ENCODE data around the gene ZEB2.
A peak's percentile ranks its signal among the peaks of the same experiment; 100 is the strongest.

The ZEB2 gene

DNA sequence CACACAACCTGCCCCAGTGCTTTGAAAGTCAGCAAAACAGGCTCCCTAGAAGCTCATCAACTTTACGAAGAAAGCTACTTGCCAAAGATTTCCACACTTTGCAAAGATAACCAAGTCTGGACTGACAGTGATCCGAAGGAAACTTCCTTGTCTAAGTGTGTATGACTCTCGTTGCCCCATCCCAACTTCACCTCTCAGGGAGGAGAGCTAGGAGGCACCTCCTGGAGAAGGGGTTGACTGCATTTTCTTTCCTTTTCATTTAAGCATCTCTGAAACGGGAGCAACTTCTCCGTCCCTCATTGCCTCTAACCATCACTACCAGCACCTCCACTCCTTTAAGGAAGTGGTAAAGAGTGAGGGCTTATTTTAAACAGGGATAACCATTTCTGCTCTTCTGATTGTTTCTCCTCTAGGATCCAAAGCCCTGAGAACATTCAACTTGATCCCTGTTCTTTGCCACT lies 7.0 kb downstream of the ZEB2 start:
- DNase-seq: no peak

DNA sequence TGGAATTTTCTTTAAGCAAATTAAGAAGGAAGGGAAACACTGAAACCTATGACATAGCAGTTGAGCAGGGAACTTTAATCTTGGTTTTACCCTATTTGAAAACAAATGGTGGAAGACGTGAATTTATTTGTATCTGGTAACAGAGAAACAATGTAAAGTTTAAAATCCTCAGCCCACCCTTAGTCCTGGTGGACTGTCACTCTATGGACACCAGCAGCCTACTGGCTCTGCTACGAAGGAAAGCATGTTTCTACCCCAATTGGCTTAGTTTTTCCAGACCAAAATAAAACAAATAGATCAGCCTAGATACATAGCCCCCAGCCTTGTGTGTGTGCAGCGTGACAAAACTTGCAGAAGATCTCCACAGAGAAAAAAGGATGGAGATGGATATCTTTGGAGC lies 7.4 kb downstream of the ZEB2 start:
- no peak for DNase-seq

DNA sequence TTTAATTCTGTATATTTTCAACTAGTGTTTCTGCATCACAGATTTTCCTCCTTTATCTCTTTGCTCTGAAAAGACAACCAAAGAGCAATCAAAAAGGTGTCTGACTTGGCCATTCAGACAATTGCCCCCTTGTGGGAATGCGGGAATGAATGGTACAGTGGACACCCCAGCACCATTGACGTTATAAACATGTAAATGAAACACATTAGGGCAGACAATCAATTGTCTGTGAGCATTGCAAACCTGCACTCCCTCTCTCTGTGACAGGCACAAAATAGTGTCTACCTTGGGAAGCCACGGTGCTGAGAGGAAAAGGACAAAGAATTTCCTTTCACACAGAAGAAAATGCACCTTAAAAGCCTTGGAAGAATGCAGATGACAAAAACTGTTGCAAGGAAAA lies 8.0 kb downstream of the ZEB2 start:
- DNase-seq: no peak

GRCh38 chr2:144511226-144511810 lies 8.6 kb downstream of the ZEB2 start:
- no peak for DNase-seq

- DNase-seq: peak; percentile 18
Measured at GRCh38 chr2:144510294-144510991, 9.5 kb downstream of the ZEB2 start.

DNA sequence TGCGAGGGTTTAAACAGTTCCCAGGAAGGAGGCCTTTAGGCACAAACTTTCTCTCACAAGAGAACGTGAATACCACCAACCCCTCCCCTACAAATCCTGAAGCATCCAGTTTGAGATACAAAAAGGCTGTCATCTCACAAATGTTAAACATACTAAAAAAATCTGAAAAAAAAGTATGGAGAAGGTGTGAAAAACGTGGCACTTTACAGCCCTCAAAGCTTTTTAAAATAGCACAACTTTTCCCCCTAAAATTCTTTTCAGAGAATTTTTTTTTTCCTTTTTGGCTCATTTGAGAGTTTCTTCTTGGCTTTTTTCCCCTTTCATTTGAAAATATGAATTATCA lies 10.1 kb downstream of the ZEB2 start:
- DNase-seq: no peak

GRCh38 chr2:144509001-144509878 lies 10.7 kb downstream of the ZEB2 start:
- DNase-seq: no peak

DNA sequence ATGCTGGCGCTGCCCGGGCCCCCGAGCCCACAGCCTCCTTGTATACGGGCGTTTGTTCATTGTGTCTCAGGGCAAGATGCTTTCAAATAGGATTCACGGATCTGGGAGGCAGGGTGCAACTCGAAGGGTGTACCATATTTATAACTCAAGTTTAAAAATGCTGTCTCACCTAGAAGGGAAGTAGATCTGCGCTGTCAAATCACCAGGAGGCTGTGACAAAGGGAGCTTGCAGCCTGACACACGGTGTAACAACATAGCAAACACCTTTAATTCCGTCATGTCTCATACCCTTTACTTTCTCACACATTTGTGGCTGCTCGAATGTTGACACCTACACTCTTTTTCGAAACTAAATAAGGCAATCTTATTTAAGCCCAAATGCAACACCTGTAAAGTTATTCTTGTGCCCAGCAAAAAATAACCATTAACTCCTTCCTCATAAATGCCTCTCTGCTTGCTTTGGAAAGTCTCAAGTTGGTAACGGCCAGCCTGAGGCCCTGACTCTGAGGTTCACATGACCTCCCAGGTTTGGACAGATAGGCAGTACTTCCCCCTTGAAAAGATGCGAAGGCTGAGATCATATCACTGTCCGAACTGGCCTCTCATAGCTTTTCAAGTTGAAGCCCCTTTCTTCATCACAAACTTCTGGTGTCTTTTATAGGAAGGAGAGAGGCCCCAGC lies 11.6 kb downstream of the ZEB2 start:
- no peak for DNase-seq

GRCh38 chr2:144507441-144508171 lies 12.3 kb downstream of the ZEB2 start:
- DNase-seq: no peak

- no peak for DNase-seq
Measured at GRCh38 chr2:144505245-144505831, 14.6 kb downstream of the ZEB2 start.

- DNase-seq: no peak
Measured at GRCh38 chr2:144504218-144504641, 15.7 kb downstream of the ZEB2 start.

DNA sequence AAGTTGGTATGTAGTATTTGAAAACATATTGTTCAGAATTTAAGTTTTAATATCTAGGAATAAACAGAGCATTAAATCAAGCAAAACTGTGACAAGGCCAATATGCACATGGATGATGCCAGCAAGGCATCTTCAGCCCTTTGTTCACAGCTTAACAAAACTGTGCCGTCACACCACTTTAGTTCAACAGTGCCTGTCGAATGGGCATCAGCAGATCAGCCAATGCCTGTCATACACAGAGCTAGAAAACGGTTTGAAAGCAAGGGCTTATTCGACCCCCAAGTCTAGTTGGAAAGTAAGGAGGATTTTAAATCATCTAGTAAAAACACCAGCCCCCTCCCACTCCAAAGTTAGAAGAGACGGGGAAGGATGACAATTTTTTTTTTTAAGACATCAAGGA lies 16.7 kb downstream of the ZEB2 start:
- no peak for DNase-seq

- DNase-seq: no peak
Measured at GRCh38 chr2:144502369-144502768, 17.6 kb downstream of the ZEB2 start.

DNA sequence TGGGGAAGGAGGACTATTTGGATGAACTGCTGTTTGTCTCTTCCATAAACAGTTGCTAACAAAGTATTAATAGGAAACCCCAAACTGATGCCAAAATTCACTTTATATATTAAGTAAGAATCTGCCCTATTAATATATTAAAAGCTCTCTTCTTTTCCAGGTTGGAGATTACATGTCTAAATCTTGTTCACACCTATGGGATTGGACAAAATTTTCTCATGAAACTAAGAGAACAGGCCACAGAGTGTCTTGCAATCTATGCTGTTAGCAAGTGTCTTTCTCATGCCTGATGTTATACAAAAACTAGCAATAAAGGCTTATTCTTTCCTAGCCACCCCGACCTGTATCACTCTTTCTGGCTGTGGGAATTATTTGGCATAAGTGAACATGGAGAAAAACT lies 18.3 kb downstream of the ZEB2 start:
- DNase-seq: no peak

DNA sequence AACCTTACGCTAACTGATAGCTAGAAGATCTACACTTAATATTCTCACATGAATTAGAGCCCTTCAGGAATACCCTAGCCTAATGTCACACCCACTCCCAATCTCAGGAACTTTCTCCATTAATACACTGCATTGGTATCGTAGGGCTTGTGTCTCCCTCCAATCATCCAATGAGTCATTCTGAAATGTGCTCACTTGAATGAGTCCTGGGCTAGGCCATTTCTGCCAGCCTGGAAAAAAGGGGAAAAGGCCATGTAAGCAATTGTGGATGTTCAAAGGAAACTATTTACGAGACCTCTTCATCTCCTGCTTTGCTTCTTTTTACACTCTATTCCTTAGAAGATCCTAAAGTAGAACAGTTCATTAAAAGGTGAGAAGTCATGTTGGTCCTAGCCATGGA lies 18.8 kb downstream of the ZEB2 start:
- DNase-seq: no peak

DNA sequence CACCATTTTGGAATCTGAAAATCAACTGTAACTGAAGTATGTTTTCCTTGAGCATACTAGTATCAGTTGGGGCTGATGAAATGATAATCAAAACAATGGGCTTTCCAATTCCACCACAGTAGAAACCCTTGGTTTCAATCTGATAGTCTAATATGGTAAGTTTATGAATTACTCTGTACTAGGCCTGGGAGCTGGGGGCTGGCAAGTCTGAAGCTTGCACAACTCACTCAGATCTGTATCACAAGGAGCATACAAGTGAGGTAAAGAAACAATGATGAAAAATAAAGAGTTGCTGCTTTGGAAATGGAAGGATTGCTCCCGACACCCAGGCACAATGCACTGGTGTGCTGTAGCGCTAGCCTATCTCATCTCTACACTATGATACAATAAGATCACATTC lies 19.4 kb downstream of the ZEB2 start:
- DNase-seq: no peak

- DNase-seq: no peak
Measured at GRCh38 chr2:144498277-144498676, 21.6 kb downstream of the ZEB2 start.

DNA sequence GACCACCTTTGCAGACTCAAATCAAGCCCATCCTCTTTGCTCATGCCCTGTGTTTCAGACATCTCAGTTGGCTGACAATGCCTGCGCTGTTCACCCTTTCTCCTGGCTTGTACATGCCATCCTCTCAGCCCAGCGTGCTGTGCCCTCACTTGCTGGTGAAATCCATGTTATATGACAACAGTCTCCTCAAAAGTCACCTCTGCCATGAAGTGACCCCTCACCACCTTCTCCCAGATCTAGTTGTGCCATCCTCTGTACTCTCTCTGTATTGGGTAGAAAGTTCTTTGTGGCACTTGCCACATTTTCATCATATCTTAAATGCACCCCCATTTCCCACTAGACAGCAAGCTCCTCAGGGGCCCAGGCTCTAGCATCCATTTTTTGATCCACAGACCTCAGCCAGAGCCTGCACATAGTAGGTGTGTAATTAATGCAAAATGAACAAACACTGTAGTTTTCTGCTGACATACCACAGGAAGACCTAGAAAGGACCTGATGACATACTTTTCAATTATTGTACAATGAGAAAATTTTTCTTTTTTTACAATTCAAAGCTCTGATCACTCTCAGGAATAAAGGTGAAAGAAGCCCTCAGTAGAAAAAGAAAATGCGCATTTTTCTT lies 22.8 kb downstream of the ZEB2 start:
- DNase-seq: no peak

- no peak for DNase-seq
Measured at GRCh38 chr2:144496092-144496976, 23.6 kb downstream of the ZEB2 start.

GRCh38 chr2:144495227-144496091 lies 24.5 kb downstream of the ZEB2 start:
- DNase-seq: no peak
